ENCODE results near the gene PHC2.

PHC2 gene

GRCh38 chr1:33471416-33471815 lies 40.5 kb upstream of the PHC2 start:
- in situ Hi-C loops (cut with HindIII; ENCODE audit: low pct_ligation_motif_present, low sequenced_read_pairs), result no loop called here
- DNase-seq, result no peak
- H3K4me3 ChIP-seq (ENCODE audit: low read depth, low read length), result no peak overlapping the region
- no peak overlapping the region for H3K27ac ChIP-seq
- H3K27me3 ChIP-seq (replicated peaks), result no peaks in the 10 kb centered on the region
- no peaks in the 10 kb centered on the region for H3K36me3 ChIP-seq (replicated peaks)
- no peak for TF ChIP-seq CTCF (IDR thresholded peaks at IDR 0.05; ENCODE audit: low read depth, low read length, missing control alignments)

GRCh38 chr1:33470495-33471012 lies 39.7 kb upstream of the PHC2 start:
- TF ChIP-seq CTCF (IDR thresholded peaks at IDR 0.05; ENCODE audit: low read depth, low read length, missing control alignments), result peak; percentile 89
- peak; percentile 85 for DNase-seq
- Histone ChIP-seq H3K36me3 (replicated peaks) (no peaks in the 10 kb centered on the region), H3K27me3 (replicated peaks) (no peaks in the 10 kb centered on the region), H3K27ac (no peak overlapping the region), H3K4me3 (ENCODE audit: low read depth, low read length) (no peak overlapping the region)
- in situ Hi-C loops (cut with HindIII; ENCODE audit: low pct_ligation_motif_present, low sequenced_read_pairs), result no loop called here

GRCh38 chr1:33469691-33470090 lies 38.8 kb upstream of the PHC2 start:
- in situ Hi-C loops (cut with HindIII; ENCODE audit: low pct_ligation_motif_present, low sequenced_read_pairs), result no loop called here
- TF ChIP-seq CTCF (IDR thresholded peaks at IDR 0.05; ENCODE audit: low read depth, low read length, missing control alignments), result no peak
- Histone ChIP-seq H3K36me3 (replicated peaks) (no peaks in the 10 kb centered on the region), H3K4me3 (ENCODE audit: low read depth, low read length) (no peak overlapping the region), H3K27me3 (replicated peaks) (no peaks in the 10 kb centered on the region), H3K27ac (no peak overlapping the region)
- DNase-seq, result no peak

- H3K27ac ChIP-seq, result no peak overlapping the region
- TF ChIP-seq CTCF (IDR thresholded peaks at IDR 0.05; ENCODE audit: low read depth, low read length, missing control alignments), result no peak
- no peaks in the 10 kb centered on the region for H3K27me3 ChIP-seq (replicated peaks)
- no peaks in the 10 kb centered on the region for H3K36me3 ChIP-seq (replicated peaks)
- in situ Hi-C loops (cut with HindIII; ENCODE audit: low pct_ligation_motif_present, low sequenced_read_pairs), result no loop called here
- DNase-seq, result no peak
- H3K4me3 ChIP-seq (ENCODE audit: low read depth, low read length), result no peak overlapping the region
These were observed 38.1 kb upstream of the PHC2 start for GRCh38 chr1:33468967-33469366.

GRCh38 chr1:33468531-33468930 lies 37.6 kb upstream of the PHC2 start:
- no peak overlapping the region for H3K4me3 ChIP-seq (ENCODE audit: low read depth, low read length)
- H3K36me3 ChIP-seq (replicated peaks), result no peaks in the 10 kb centered on the region
- H3K27ac ChIP-seq, result no peak overlapping the region
- no peak for TF ChIP-seq CTCF (IDR thresholded peaks at IDR 0.05; ENCODE audit: low read depth, low read length, missing control alignments)
- peak; percentile 32 for DNase-seq
- H3K27me3 ChIP-seq (replicated peaks), result no peaks in the 10 kb centered on the region
- in situ Hi-C loops (cut with HindIII; ENCODE audit: low pct_ligation_motif_present, low sequenced_read_pairs), result no loop called here

GRCh38 chr1:33468011-33468410 lies 37.1 kb upstream of the PHC2 start:
- no peak for TF ChIP-seq CTCF (IDR thresholded peaks at IDR 0.05; ENCODE audit: low read depth, low read length, missing control alignments)
- no peak for DNase-seq
- Histone ChIP-seq H3K27me3 (replicated peaks) (no peaks in the 10 kb centered on the region), H3K36me3 (replicated peaks) (no peaks in the 10 kb centered on the region), H3K27ac (no peak overlapping the region), H3K4me3 (ENCODE audit: low read depth, low read length) (no peak overlapping the region)
- in situ Hi-C loops (cut with HindIII; ENCODE audit: low pct_ligation_motif_present, low sequenced_read_pairs), result no loop called here

All from brain microvascular endothelial cell (primary cell).